HCT116 (cell line): ENCODE data around the gene RBCK1.

Experiments used
- CBX3 ChIP-seq: IDR thresholded peaks from 2 replicates; pipeline ENCODE4 v1.6.1; 2012; ENCODE audit warnings: low read depth
- FOSL1 ChIP-seq: IDR thresholded peaks from 2 replicates; pipeline ENCODE4 v1.6.1; 2012; ENCODE audit warnings: low read depth
- JUND ChIP-seq: IDR thresholded peaks from 2 replicates; pipeline ENCODE4 v1.6.1; 2012
- POLR2A ChIP-seq: IDR thresholded peaks from 2 replicates; pipeline ENCODE4 v1.7.0; 2011; ENCODE audit warnings: borderline replicate concordance; ENCODE audit not compliant: insufficient read depth, insufficient read length; ENCODE audit errors: extremely low read depth
- POLR2AphosphoS5 ChIP-seq: IDR thresholded peaks from 2 replicates; pipeline ENCODE4 v1.6.1; 2011; ENCODE audit warnings: mild to moderate bottlenecking, low read depth, low read length, moderate library complexity
- SP1 ChIP-seq: IDR thresholded peaks from 2 replicates; pipeline ENCODE4 v1.6.1; 2012; ENCODE audit warnings: low read depth
- SRF ChIP-seq: IDR thresholded peaks from 2 replicates; pipeline ENCODE4 v1.6.1; 2012; ENCODE audit warnings: low read depth
- YY1 ChIP-seq: IDR thresholded peaks from 2 replicates; pipeline ENCODE4 v1.6.1; 2011; ENCODE audit warnings: low read length, low read depth, moderate library complexity, mild to moderate bottlenecking; ENCODE audit not compliant: insufficient replicate concordance; ENCODE audit errors: extremely low read depth
- ZNF274 ChIP-seq: fragments of 200-500 bp; sonication (Bioruptor generic); IDR thresholded peaks from 2 replicates; pipeline ENCODE4 v1.6.1; 2014; ENCODE audit warnings: mild to moderate bottlenecking, low read depth, low read length, inconsistent platforms
- TF ChIP-seq, protein P1 (sequence below), 3 experiments: fragments of 200-600 bp in 1 of 3; sonication (generic) in 1 of 3; IDR thresholded peaks in 2 of 3; conservative IDR thresholded peaks in 1 of 3; 2 replicates each; pipeline ENCODE4 v1.5.1; 2012 to 2017; ENCODE audit warnings: low read depth in 2 of 3, low read length in 2 of 3, antibody characterized with exemption in 1 of 3, borderline replicate concordance in 1 of 3, control low read depth in 1 of 3, mild to moderate bottlenecking in 1 of 3, mixed read lengths in 1 of 3, mixed run types in 1 of 3, moderate library complexity in 1 of 3; ENCODE audit not compliant: insufficient read depth in 1 of 3
- TF ChIP-seq, protein P2 (sequence below): IDR thresholded peaks from 2 replicates; pipeline ENCODE4 v1.6.1; 2012

DNA sequence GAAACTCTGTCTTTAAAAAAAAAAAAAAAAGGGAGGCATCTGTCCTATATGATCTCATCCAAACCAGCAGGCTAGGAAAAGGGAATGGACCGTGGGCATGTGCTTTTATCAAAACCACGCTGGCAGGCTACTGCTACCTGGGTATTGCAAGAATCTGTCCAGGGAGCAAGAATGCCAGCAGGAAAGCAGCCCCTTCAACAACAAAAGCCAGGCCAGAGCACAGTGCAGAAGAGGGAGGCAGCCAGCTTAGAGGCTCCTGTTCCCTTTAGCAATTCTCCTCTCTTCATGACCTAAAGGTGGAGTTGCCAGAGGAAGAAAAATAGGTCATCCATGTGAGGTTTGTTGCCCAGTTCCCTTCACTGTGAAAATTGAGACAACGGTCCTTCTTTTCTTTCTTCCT lies 36.0 kb downstream of the RBCK1 start:
- TF ChIP-seq YY1 (no peak), POLR2A (no peak), CBX3 (no peak), SRF (no peak), FOSL1 (no peak), ZNF274 (no peak), POLR2AphosphoS5 (no peak), JUND (no peak), SP1 (no peak)
- TF ChIP-seq, protein P1, sequence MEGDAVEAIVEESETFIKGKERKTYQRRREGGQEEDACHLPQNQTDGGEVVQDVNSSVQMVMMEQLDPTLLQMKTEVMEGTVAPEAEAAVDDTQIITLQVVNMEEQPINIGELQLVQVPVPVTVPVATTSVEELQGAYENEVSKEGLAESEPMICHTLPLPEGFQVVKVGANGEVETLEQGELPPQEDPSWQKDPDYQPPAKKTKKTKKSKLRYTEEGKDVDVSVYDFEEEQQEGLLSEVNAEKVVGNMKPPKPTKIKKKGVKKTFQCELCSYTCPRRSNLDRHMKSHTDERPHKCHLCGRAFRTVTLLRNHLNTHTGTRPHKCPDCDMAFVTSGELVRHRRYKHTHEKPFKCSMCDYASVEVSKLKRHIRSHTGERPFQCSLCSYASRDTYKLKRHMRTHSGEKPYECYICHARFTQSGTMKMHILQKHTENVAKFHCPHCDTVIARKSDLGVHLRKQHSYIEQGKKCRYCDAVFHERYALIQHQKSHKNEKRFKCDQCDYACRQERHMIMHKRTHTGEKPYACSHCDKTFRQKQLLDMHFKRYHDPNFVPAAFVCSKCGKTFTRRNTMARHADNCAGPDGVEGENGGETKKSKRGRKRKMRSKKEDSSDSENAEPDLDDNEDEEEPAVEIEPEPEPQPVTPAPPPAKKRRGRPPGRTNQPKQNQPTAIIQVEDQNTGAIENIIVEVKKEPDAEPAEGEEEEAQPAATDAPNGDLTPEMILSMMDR (IDR thresholded peaks at IDR 0.05 in 2 of 3, conservative IDR thresholded peaks at IDR 0.05 in 1 of 3; ENCODE audit: borderline replicate concordance in 1 of 3, insufficient read depth in 1 of 3, low read depth in 2 of 3, low read length in 2 of 3): no peak
- TF ChIP-seq, protein P2, sequence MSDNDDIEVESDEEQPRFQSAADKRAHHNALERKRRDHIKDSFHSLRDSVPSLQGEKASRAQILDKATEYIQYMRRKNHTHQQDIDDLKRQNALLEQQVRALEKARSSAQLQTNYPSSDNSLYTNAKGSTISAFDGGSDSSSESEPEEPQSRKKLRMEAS: no peak
